HUES64 (cell line): Measurements from ENCODE around the gene LIPN.

Experiments
- H3K27ac ChIP-seq: 2 replicates; pipeline ENCODE4 v1.7.0; 2013; ENCODE audit warnings: low read depth, low read length, inconsistent platforms
- H3K27me3 ChIP-seq: 2 replicates; pipeline ENCODE4 v1.6.1; 2013; ENCODE audit warnings: mild to moderate bottlenecking, low read length; ENCODE audit not compliant: insufficient read depth
- H3K36me3 ChIP-seq: 2 replicates; pipeline ENCODE4 v1.6.1; 2013; ENCODE audit warnings: mild to moderate bottlenecking, low read length; ENCODE audit not compliant: insufficient read depth
- H3K4me1 ChIP-seq: 2 replicates; pipeline ENCODE4 v1.6.1; 2013; ENCODE audit warnings: mild to moderate bottlenecking, low read length, moderate library complexity; ENCODE audit not compliant: insufficient read depth
- H3K4me3 ChIP-seq: 2 replicates; pipeline ENCODE4 v1.5.1; 2013; ENCODE audit warnings: mild to moderate bottlenecking, low read length, moderate library complexity
- H3K9ac ChIP-seq: 2 replicates; pipeline ENCODE4 v1.6.1; 2013; ENCODE audit warnings: mild to moderate bottlenecking, low read depth, low read length
- H3K9me3 ChIP-seq: 2 replicates; pipeline ENCODE4 v1.6.1; 2013; ENCODE audit warnings: low read depth, low read length; ENCODE audit not compliant: insufficient read depth
- WGBS: fragments of 150-250, 120-280 bp; methylation state at CpG from one replicate; pipeline ENCODE4 v1.1.7; 2013; ENCODE audit warnings: missing lambda C conversion rate; 5-methylcytosine and 5-hydroxymethylcytosine counted together

Gene LIPN

DNA sequence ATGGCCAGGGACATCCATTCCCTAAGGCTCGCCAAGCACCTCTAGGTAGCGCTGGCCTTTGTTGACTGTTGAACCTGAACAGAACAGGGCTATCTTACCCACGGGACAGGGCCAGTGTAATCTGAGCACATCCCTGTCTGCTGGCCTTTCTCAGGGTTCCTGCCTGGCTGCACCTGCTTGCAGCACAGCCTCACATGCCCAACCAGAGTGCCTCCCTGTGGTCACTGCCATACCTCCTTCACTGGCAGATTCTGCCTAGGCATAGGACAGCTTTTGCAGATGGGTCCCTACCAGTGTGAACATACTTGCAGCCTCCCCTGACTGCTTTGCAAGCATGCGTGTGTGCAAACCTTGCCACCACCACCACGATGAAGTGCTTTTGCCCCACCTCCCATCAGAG lies 15.8 kb upstream of the LIPN start:
- Histone ChIP-seq H3K36me3 (no peaks in the 10 kb centered on the region), H3K9ac (no peak overlapping the region), H3K9me3 (no peaks in the 10 kb centered on the region), H3K27me3 (no peaks in the 10 kb centered on the region), H3K27ac (no peak overlapping the region), H3K4me1 (no peaks in the 10 kb centered on the region), H3K4me3 (no peak overlapping the region)
- WGBS: 74% methylated on average over 5 of the region's 5 CpGs

DNA sequence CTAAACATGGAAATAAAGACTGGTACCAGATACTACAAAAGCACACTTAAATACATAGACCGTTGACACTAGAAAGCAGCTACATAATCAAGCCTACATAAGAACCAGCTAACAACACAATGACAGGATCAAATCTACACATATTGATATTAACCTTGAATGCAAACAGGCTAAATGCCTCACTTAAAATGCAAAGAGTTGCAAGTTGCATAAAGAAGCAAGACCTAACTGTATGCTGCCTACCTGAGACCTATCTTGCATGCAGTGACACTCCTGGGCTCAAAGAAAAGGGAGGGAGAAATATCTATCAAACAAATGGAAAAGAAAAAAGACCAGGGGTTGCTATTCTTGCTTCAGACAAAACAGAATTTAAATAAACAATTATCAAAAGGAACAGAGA lies 14.2 kb upstream of the LIPN start:
- Histone ChIP-seq H3K27me3 (no peaks in the 10 kb centered on the region), H3K4me1 (no peaks in the 10 kb centered on the region), H3K4me3 (no peak overlapping the region), H3K36me3 (no peaks in the 10 kb centered on the region), H3K9me3 (no peaks in the 10 kb centered on the region), H3K9ac (no peak overlapping the region), H3K27ac (no peak overlapping the region)
- WGBS: 100% methylated on average over 1 of the region's 1 CpG

DNA sequence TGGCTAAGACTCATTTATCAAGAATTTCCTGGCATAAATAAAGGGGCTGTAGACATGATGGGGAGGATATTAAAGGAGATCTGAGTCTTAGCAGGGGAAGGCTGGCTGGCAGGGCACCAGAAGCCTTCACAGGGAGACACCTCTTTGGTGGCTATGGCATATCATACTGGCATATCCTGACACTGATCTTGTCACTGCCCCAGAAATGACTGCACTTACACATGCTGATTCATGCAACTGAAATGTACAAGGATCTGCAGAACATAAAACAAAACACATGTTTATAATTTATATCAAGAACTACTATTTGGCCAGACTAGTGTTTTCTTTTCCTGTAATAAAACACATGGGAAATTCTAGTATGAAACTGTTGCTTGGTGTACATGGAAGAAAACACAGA lies 5.5 kb upstream of the LIPN start:
- Histone ChIP-seq H3K27ac (no peak overlapping the region), H3K9me3 (no peaks in the 10 kb centered on the region), H3K4me1 (peaks cover 9% of the 10 kb centered on the region), H3K27me3 (no peaks in the 10 kb centered on the region), H3K36me3 (no peaks in the 10 kb centered on the region), H3K4me3 (no peak overlapping the region), H3K9ac (no peak overlapping the region)

DNA sequence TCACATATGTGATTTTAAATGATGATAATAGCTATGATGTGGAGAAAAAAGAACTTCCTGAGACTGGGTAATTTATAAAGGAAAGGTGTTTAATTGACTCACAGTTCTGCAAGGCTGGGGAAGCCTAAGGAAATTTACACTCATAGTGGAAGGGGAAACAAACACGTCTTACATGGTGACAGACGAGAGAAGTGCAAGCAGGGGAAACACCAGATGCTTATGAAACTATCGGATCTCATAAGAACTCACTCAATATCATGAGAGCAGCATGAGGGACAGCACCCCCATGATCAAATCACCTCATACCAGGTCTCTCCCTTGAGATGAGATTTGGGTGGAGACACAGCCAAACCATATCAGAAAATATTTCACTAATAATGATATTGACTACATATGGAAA lies 4.1 kb upstream of the LIPN start:
- Histone ChIP-seq H3K4me1 (peaks cover 9% of the 10 kb centered on the region), H3K4me3 (no peak overlapping the region), H3K27ac (no peak overlapping the region), H3K36me3 (no peaks in the 10 kb centered on the region), H3K9ac (no peak overlapping the region), H3K27me3 (no peaks in the 10 kb centered on the region), H3K9me3 (no peaks in the 10 kb centered on the region)
- 92% methylated on average over 3 of the region's 3 CpGs for WGBS

DNA sequence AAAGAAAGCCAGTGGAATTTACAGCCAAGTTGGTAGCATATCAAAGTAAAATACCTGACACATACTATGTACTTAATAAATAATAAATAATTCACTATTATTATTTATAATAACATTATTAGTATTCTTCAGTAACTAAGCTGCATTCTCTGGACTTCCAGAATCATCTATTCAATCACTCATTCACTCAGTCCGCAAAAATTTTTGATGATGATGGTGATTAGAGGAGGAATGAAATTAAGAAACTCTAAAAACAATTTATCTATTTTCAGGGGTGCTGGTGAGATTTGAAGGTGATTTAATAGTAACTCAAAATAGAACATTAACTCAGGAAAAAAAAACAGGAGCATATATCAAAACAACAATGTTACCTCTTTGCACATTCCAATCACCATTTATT lies 3.2 kb upstream of the LIPN start:
- Histone ChIP-seq H3K4me1 (peaks cover 9% of the 10 kb centered on the region), H3K9me3 (no peaks in the 10 kb centered on the region), H3K9ac (no peak overlapping the region), H3K27me3 (no peaks in the 10 kb centered on the region), H3K27ac (no peak overlapping the region), H3K36me3 (no peaks in the 10 kb centered on the region), H3K4me3 (no peak overlapping the region)
- WGBS: no CpG with 5 or more reads among the region's 1 CpG

DNA sequence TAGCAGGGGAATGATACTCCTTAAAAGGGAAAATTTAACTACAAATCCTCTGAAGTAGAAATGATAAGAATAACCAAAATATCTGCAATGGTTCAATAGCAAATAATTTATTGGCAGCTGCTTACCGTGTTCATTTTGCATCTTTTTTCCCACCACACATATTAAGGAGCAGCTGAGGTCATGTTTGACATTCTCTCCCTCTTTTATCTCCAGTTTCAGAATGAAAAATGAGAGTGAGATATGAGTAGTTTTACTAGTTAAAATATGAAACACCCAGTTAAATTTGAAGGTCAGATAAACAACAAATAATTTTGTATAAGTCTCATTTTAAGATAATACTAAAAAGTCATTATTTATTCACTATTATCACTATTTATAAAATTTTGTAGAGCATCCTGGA lies 3.1 kb downstream of the LIPN start:
- 87% methylated on average over 1 of the region's 1 CpG for WGBS
- Histone ChIP-seq H3K27ac (no peak overlapping the region), H3K4me1 (no peaks in the 10 kb centered on the region), H3K27me3 (no peaks in the 10 kb centered on the region), H3K36me3 (no peaks in the 10 kb centered on the region), H3K9ac (no peak overlapping the region), H3K4me3 (no peak overlapping the region), H3K9me3 (no peaks in the 10 kb centered on the region)

DNA sequence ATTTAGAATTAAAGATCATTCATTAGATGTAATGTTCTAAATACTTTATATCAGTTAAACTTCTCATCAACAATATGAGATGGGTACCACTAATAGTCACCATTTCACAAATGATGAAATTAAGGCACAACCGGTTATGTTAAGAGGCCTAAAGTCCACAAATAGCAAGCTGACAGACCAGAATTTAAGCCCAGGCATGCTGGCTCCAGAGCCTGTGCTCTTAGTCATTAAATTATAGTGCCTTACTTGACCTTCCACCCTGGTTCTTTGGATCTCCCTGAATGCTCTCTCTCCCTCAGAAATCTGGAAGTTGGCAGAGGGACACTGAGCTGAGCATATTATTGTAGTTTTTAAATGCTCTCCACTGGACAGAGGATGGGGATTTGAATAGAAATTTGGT lies 3.6 kb downstream of the LIPN start:
- Histone ChIP-seq H3K9me3 (no peaks in the 10 kb centered on the region), H3K4me1 (no peaks in the 10 kb centered on the region), H3K4me3 (no peak overlapping the region), H3K27me3 (no peaks in the 10 kb centered on the region), H3K9ac (no peak overlapping the region), H3K36me3 (no peaks in the 10 kb centered on the region), H3K27ac (no peak overlapping the region)
- 96% methylated on average over 1 of the region's 1 CpG for WGBS

DNA sequence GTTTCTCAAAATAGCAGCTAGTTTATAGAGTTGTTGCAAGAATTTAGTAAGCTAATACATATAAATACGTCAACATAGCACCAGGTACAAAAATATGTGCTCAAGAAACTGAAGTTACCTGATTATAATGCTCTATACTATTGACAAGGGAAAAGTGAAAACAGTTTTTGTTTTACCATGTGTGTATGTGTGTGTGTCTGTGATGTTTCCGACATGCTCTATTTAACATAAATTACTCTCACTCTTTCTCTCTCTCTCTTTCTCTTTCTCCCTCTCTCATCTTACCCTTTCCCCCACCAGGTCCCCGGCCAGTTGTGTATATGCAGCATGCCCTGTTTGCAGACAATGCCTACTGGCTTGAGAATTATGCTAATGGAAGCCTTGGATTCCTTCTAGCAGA lies 4.3 kb downstream of the LIPN start:
- H3K4me1 ChIP-seq: no peaks in the 10 kb centered on the region
- WGBS: 83% methylated on average over 1 of the region's 3 CpGs
- no peaks in the 10 kb centered on the region for H3K9me3 ChIP-seq
- H3K27ac ChIP-seq: no peak overlapping the region
- no peaks in the 10 kb centered on the region for H3K36me3 ChIP-seq
- H3K27me3 ChIP-seq: no peaks in the 10 kb centered on the region
- no peak overlapping the region for H3K9ac ChIP-seq
- no peak overlapping the region for H3K4me3 ChIP-seq

DNA sequence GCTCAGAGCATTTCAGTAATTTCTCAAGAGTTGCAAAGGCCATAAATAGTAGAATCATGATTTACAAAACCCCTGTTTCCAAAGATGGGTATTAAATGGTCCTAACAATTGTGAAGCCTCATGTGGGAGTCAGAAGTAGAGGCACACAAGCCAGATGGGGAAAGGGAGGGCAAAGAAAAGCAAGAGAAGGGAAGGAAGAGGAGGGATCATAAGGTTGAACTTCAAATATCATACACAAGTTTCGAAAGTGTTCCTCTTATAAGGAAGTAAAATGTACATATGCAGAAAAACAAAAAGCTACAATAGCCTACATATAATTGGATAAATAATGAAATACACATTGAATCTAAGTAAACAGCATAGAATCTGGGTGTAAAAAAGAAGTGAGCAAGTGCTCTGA lies 6.0 kb downstream of the LIPN start:
- Histone ChIP-seq H3K36me3 (no peaks in the 10 kb centered on the region), H3K27me3 (no peaks in the 10 kb centered on the region), H3K9me3 (no peaks in the 10 kb centered on the region), H3K9ac (no peak overlapping the region), H3K4me3 (no peak overlapping the region), H3K4me1 (no peaks in the 10 kb centered on the region), H3K27ac (no peak overlapping the region)
- no CpG with 5 or more reads among the region's 1 CpG for WGBS

DNA sequence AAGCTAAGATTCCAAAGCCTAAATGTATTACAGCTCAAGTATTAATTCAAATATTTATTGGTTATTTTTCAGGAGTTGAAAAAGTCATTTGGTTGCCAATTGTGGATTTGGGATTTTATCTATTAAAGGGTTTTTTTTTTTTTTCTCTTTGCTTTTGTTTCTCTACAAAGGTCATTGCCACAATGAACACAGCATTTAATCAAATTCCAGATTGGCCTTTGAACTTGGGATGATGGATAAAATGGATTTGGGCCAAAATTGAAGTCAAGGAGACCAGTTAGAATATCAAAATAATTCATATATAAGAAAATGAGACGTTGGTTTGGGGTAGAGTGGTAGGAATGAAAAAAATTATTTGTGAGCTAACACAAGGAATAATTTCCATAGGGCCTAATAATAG lies 9.6 kb downstream of the LIPN start:
- H3K36me3 ChIP-seq: no peaks in the 10 kb centered on the region
- H3K4me1 ChIP-seq: no peaks in the 10 kb centered on the region
- no peaks in the 10 kb centered on the region for H3K27me3 ChIP-seq
- H3K27ac ChIP-seq: no peak overlapping the region
- no peak overlapping the region for H3K4me3 ChIP-seq
- 86% methylated on average over 1 of the region's 1 CpG for WGBS
- no peaks in the 10 kb centered on the region for H3K9me3 ChIP-seq
- H3K9ac ChIP-seq: no peak overlapping the region

DNA sequence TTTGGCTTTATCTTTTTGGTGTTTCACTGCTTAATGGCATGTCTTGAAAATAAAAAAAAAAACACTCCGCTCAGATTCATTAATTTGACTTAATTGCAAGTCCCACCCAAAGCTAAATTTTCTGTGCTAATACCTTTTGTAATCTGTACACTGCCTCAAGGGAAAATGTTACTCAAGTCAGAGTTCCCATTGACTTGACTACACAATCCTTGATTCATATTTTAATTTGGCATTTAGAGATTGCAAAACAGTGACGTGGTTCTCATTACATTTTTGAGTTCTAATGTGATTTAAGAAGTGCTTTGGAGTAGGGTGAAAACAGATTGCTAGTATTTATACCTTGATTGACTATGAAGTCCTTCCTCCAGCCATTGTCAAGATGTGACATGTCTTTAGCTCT lies 21.4 kb downstream of the LIPN start:
- WGBS: 89% methylated on average over 2 of the region's 2 CpGs
- Histone ChIP-seq H3K27ac (no peak overlapping the region), H3K4me1 (no peaks in the 10 kb centered on the region), H3K36me3 (no peaks in the 10 kb centered on the region), H3K27me3 (no peaks in the 10 kb centered on the region), H3K9me3 (no peaks in the 10 kb centered on the region), H3K9ac (no peak overlapping the region), H3K4me3 (no peak overlapping the region)

DNA sequence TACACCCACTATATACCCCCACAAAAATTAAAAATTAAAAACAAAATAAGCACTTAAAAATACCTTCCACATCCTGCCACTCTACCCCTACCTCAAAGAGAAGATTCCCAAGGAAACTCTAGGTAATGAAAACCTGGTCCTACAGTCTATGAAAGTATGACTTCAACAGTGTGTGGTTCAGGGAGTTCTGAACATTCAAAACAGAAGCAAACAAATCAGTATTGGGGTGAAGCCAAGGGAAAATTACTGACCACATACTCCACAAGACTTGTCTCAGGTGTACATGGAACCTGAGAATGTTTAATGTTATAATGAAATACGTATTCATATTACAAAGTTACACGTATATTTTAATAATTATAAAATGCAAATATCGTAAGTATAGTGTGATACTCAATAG lies 22.4 kb downstream of the LIPN start:
- no peaks in the 10 kb centered on the region for H3K4me1 ChIP-seq
- no peaks in the 10 kb centered on the region for H3K9me3 ChIP-seq
- H3K27me3 ChIP-seq: no peaks in the 10 kb centered on the region
- H3K27ac ChIP-seq: no peak overlapping the region
- no peak overlapping the region for H3K4me3 ChIP-seq
- H3K9ac ChIP-seq: no peak overlapping the region
- H3K36me3 ChIP-seq: no peaks in the 10 kb centered on the region
- no CpG with 5 or more reads among the region's 3 CpGs for WGBS
